ENCODE measurements around the gene LCN10.

- TF ChIP-seq EWSR1 (IDR thresholded peaks at IDR 0.05; ENCODE audit: borderline replicate concordance, low read depth, partially characterized antibody) (no peak), ZNF3 (CRISPR knock-in tag; IDR thresholded peaks at IDR 0.05) (no peak), MAFK (IDR thresholded peaks at IDR 0.05; ENCODE audit: low read length) (no peak)
Measured at GRCh38 chr9:136738960-136739359, 3.8 kb downstream of the LCN10 start.
